ENCODE measurements around the gene CELF4. TPM values are rescaled to one million over a fixed set of nuclear protein-coding genes. Genes with fewer than 3 reads are reported as not detected.

CELF4 gene
- total and polyA plus RNA-seq, 10 donors = 0.46 to 3.5 (median 0.78) TPM

DNA sequence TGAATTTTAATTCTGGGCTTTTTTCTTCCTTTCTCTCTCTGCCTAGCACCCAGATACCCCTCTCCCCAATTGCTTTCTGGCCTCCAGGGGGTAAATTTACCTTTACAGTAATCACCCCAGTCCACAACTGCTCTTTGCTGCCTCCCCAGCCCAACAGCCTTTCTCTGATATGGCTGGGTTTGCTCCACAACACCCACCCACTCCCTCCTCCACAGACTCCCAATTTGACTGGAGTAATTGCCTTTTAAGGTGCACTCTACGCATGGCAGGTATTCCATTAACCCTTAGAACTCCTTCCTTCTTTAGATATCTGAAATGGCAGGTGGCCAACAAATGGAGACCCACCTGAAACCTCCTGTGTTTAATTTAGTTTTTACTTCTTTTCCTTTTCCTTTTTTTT lies 3.6 kb downstream of the CELF4 start:
- Histone ChIP-seq H3K4me1 (peaks cover 0 to 21% (median 16%) of the 10 kb centered on the region in 6 donors), H3K27me3 (replicated peaks in 1 of 7) (peaks cover 0 to 64% (median 27%) of the 10 kb centered on the region in 7 donors), H3K4me3 (no peak overlapping the region), H3K9me3 (no peaks in the 10 kb centered on the region), H3K36me3 (no peaks in the 10 kb centered on the region), H3K27ac (no peak overlapping the region)
- DNase-seq = peak; percentile 2
- 33 to 51% (median 43%) methylated on average over 1 of the region's 1 CpG for WGBS, 5 donors
- intact Hi-C loops (cut with DNase I; ENCODE audit: low total_unique reads) = no loop called here
- TF ChIP-seq, protein P1, sequence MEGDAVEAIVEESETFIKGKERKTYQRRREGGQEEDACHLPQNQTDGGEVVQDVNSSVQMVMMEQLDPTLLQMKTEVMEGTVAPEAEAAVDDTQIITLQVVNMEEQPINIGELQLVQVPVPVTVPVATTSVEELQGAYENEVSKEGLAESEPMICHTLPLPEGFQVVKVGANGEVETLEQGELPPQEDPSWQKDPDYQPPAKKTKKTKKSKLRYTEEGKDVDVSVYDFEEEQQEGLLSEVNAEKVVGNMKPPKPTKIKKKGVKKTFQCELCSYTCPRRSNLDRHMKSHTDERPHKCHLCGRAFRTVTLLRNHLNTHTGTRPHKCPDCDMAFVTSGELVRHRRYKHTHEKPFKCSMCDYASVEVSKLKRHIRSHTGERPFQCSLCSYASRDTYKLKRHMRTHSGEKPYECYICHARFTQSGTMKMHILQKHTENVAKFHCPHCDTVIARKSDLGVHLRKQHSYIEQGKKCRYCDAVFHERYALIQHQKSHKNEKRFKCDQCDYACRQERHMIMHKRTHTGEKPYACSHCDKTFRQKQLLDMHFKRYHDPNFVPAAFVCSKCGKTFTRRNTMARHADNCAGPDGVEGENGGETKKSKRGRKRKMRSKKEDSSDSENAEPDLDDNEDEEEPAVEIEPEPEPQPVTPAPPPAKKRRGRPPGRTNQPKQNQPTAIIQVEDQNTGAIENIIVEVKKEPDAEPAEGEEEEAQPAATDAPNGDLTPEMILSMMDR (IDR thresholded peaks at IDR 0.05 in 8 of 11, conservative IDR thresholded peaks at IDR 0.05 in 3 of 11) = no peak
- TF ChIP-seq POLR2A (IDR thresholded peaks at IDR 0.05) (no peak), POLR2AphosphoS5 (IDR thresholded peaks at IDR 0.05) (no peak)

DNA sequence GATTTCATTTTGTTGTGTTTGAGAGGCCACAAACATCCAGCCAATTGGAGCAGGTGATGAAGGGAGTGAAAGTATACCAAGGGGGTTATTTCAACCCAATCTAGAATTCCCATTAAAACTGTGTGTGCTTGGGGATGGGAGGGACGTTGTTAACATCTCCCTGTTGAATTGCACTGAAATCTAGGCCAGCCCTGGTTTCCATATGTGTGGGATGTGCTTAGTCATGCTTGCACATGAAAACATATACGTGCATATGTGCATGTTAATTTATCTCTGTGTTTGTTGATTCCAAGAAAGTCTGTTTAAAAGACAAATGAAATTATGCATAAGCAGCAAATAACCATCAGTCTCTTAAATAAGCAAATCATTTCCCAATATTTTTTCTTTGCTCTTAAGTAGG lies 5.6 kb downstream of the CELF4 start:
- Histone ChIP-seq H3K27ac (no peak overlapping the region), H3K4me1 (peaks cover 0 to 5% (median 3%) of the 10 kb centered on the region in 6 donors), H3K27me3 (replicated peaks in 1 of 7) (peaks cover 0 to 46% (median 12%) of the 10 kb centered on the region in 7 donors), H3K4me3 (no peak overlapping the region), H3K36me3 (no peaks in the 10 kb centered on the region), H3K9me3 (no peaks in the 10 kb centered on the region)
- intact Hi-C loops (cut with DNase I; ENCODE audit: low total_unique reads) = no loop called here
- no peak for TF ChIP-seq POLR2A (IDR thresholded peaks at IDR 0.05)
- TF ChIP-seq, protein P1 (IDR thresholded peaks at IDR 0.05 in 8 of 11, conservative IDR thresholded peaks at IDR 0.05 in 3 of 11) = no peak
- TF ChIP-seq POLR2AphosphoS5 (IDR thresholded peaks at IDR 0.05) = no peak
- WGBS, 5 donors = 22 to 43% (median 34%) methylated on average over 2 of the region's 2 CpGs
- no peak for DNase-seq

DNA sequence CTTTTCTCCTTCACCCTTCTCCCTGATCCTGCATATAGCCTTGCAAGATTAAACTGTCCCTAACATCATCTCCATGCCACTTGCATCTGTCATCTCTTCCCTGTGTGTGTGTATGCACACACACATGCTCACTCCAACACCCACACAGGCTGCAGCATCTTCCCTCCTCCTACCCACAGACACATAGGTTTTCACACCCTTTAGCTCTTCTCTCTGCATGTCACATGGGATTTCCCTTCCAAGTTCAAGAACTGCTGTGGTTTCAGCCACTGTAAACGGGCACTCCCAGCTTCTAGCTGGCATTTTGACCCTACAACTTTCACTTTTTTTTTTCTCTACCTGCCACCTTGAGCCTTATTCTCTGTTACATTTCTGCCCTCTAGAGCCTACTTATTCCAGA lies 6.4 kb downstream of the CELF4 start:
- no peak for DNase-seq
- 41 to 59% (median 50%) methylated on average over 1 of the region's 1 CpG for WGBS, 5 donors
- no peak overlapping the region for H3K4me3 ChIP-seq
- TF ChIP-seq POLR2AphosphoS5 (IDR thresholded peaks at IDR 0.05) = no peak
- TF ChIP-seq POLR2A (IDR thresholded peaks at IDR 0.05) = no peak
- TF ChIP-seq, protein P1 (IDR thresholded peaks at IDR 0.05 in 8 of 11, conservative IDR thresholded peaks at IDR 0.05 in 3 of 11) = no peak
- H3K9me3 ChIP-seq = no peaks in the 10 kb centered on the region
- no peak overlapping the region for H3K27ac ChIP-seq
- no peaks in the 10 kb centered on the region for H3K4me1 ChIP-seq
- H3K36me3 ChIP-seq = no peaks in the 10 kb centered on the region
- H3K27me3 ChIP-seq (replicated peaks in 1 of 7) = peaks cover 0 to 42% (median 4%) of the 10 kb centered on the region in 7 donors
- intact Hi-C loops (cut with DNase I; ENCODE audit: low total_unique reads) = no loop called here

DNA sequence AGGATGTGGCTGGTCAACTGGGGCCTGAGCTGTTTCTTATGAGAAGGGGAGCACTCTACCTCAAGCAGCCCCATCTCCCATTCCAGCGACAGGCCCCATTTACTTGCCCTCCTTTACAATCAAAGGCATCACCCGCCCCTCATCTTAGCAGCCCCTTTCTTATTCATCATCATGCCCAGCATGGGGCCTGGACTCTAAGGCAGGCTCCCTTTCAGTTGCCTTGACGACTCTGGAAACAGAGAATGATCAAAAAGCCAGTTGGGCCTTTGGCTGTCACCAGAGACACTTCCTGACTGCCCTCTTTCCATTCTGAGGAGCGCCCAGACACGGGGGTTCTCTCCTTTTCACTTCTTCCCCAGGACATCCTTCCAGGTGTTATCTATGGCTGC lies 11.2 kb downstream of the CELF4 start:
- peaks cover 0 to 33% (median 0%) of the 10 kb centered on the region in 7 donors for H3K27me3 ChIP-seq (replicated peaks in 1 of 7)
- H3K4me3 ChIP-seq = no peak overlapping the region
- no peaks in the 10 kb centered on the region for H3K36me3 ChIP-seq
- H3K27ac ChIP-seq = no peak overlapping the region
- H3K9me3 ChIP-seq = no peaks in the 10 kb centered on the region
- WGBS, 5 donors = 51 to 56% (median 52%) methylated on average over 5 of the region's 5 CpGs
- intact Hi-C loops (cut with DNase I; ENCODE audit: low total_unique reads) = no loop called here
- TF ChIP-seq POLR2A (IDR thresholded peaks at IDR 0.05) (no peak), POLR2AphosphoS5 (IDR thresholded peaks at IDR 0.05) (no peak)
- TF ChIP-seq, protein P1 (IDR thresholded peaks at IDR 0.05 in 8 of 11, conservative IDR thresholded peaks at IDR 0.05 in 3 of 11) = no peak
- DNase-seq = no peak
- H3K4me1 ChIP-seq = no peaks in the 10 kb centered on the region

Data from spleen (tissue), 11 donors.